H9 (cell line): ENCODE measurements around the gene PHLDA3. TPM values are rescaled to one million over a fixed set of nuclear protein-coding genes. Genes with fewer than 3 reads are reported as not detected.

ENCODE experiments used
- DNase-seq: peaks from one replicate; pipeline ENCODE4 v3.0.0-alpha.2; 2017
- H2AFZ ChIP-seq: one replicate; pipeline ENCODE4 v1.6.1; 2013; ENCODE audit warnings: mild to moderate bottlenecking, low read length, control low read depth, moderate library complexity
- H2AK5ac ChIP-seq: 2 replicates; pipeline ENCODE4 v1.6.1; 2013; ENCODE audit warnings: low read length, control low read depth, mixed read lengths; ENCODE audit not compliant: insufficient read length
- H2BK120ac ChIP-seq: one replicate; pipeline ENCODE4 v1.6.1; 2013; ENCODE audit warnings: low read depth, mild to moderate bottlenecking, low read length, control low read depth, inconsistent platforms; ENCODE audit not compliant: poor library complexity, severe bottlenecking
- H2BK12ac ChIP-seq: 2 replicates; pipeline ENCODE4 v1.6.1; 2013; ENCODE audit warnings: low read length, control low read depth, mixed read lengths, low read depth; ENCODE audit not compliant: insufficient read length
- H2BK15ac ChIP-seq: 2 replicates; pipeline ENCODE4 v1.6.1; 2013; ENCODE audit warnings: low read depth, low read length, control low read depth
- H2BK20ac ChIP-seq: one replicate; pipeline ENCODE4 v1.6.1; 2013; ENCODE audit warnings: low read depth, mild to moderate bottlenecking, low read length, control low read depth, inconsistent platforms; ENCODE audit not compliant: poor library complexity, severe bottlenecking
- H2BK5ac ChIP-seq: 2 replicates; pipeline ENCODE4 v1.6.1; 2013; ENCODE audit warnings: low read length, control low read depth, mixed read lengths; ENCODE audit not compliant: insufficient read length
- H3K14ac ChIP-seq: 2 replicates; pipeline ENCODE4 v1.6.1; 2013; ENCODE audit warnings: low read length, control low read depth; ENCODE audit not compliant: insufficient read depth
- H3K18ac ChIP-seq: 2 replicates; pipeline ENCODE4 v1.6.1; 2013; ENCODE audit warnings: low read depth, mild to moderate bottlenecking, mixed read lengths, low read length, control low read depth; ENCODE audit not compliant: insufficient read length
- H3K23ac ChIP-seq: 2 replicates; pipeline ENCODE4 v1.6.1; 2013; ENCODE audit warnings: low read length, control low read depth, mixed read lengths, low read depth; ENCODE audit not compliant: insufficient read length
- H3K23me2 ChIP-seq: 2 replicates; pipeline ENCODE4 v1.6.1; 2013; ENCODE audit warnings: low read depth, mild to moderate bottlenecking, mixed read lengths, low read length, control low read depth; ENCODE audit not compliant: insufficient read length, poor library complexity, severe bottlenecking
- H3K27ac ChIP-seq: 2 replicates; pipeline ENCODE4 v1.5.1; 2013; ENCODE audit warnings: low read length, control low read depth, mixed read lengths, low read depth; ENCODE audit not compliant: insufficient read length
- H3K27me3 ChIP-seq: 2 replicates; pipeline ENCODE4 v1.6.1; 2013; ENCODE audit warnings: low read length, control low read depth, inconsistent platforms; ENCODE audit not compliant: insufficient read depth
- H3K4ac ChIP-seq: 2 replicates; pipeline ENCODE4 v1.6.1; 2013; ENCODE audit warnings: low read depth, mild to moderate bottlenecking, control low read depth, inconsistent platforms, low read length, moderate library complexity
- H3K4me1 ChIP-seq: 2 replicates; pipeline ENCODE4 v1.6.1; 2013; ENCODE audit warnings: low read length, control low read depth, inconsistent platforms; ENCODE audit not compliant: insufficient read depth
- H3K4me2 ChIP-seq: 2 replicates; pipeline ENCODE4 v1.6.1; 2013; ENCODE audit warnings: low read length, control low read depth, mixed read lengths; ENCODE audit not compliant: insufficient read length, insufficient read depth
- H3K56ac ChIP-seq: 2 replicates; pipeline ENCODE4 v1.6.1; 2013; ENCODE audit warnings: low read depth, mild to moderate bottlenecking, mixed read lengths, low read length, control low read depth; ENCODE audit not compliant: insufficient read length
- H3K79me1 ChIP-seq: 2 replicates; pipeline ENCODE4 v1.6.1; 2013; ENCODE audit warnings: low read depth, mild to moderate bottlenecking, moderate library complexity, low read length, control low read depth, inconsistent platforms; ENCODE audit not compliant: insufficient read depth, poor library complexity, severe bottlenecking
- H3K79me2 ChIP-seq: 2 replicates; pipeline ENCODE4 v1.6.1; 2013; ENCODE audit warnings: low read length, control low read depth, inconsistent platforms; ENCODE audit not compliant: insufficient read depth
- H3K9ac ChIP-seq: 2 replicates; pipeline ENCODE4 v1.6.1; 2013; ENCODE audit warnings: low read length, control low read depth, mixed read lengths; ENCODE audit not compliant: insufficient read length; ENCODE audit errors: extremely low read depth
- H3K9me3 ChIP-seq: one replicate; pipeline ENCODE4 v1.6.1; 2013; ENCODE audit warnings: low read depth, low read length, inconsistent platforms; ENCODE audit not compliant: control insufficient read depth
- H3T11ph ChIP-seq: one replicate; pipeline ENCODE4 v1.6.1; 2013; ENCODE audit warnings: mild to moderate bottlenecking, low read length, control low read depth, inconsistent platforms
- H4K20me1 ChIP-seq: one replicate; pipeline ENCODE4 v1.6.1; 2013; ENCODE audit not compliant: control insufficient read depth, insufficient read length, insufficient read depth
- H4K5ac ChIP-seq: 2 replicates; pipeline ENCODE4 v1.6.1; 2013; ENCODE audit warnings: low read depth, mild to moderate bottlenecking, mixed read lengths, low read length, control low read depth; ENCODE audit not compliant: insufficient read length
- H4K8ac ChIP-seq: replicated peaks from 2 replicates; pipeline ENCODE4 v1.6.1; 2013; ENCODE audit warnings: low read length, control low read depth, mixed read lengths, low read depth; ENCODE audit not compliant: insufficient read length
- H4K91ac ChIP-seq: 2 replicates; pipeline ENCODE4 v1.6.1; 2013; ENCODE audit warnings: low read depth, mild to moderate bottlenecking, moderate library complexity, mixed read lengths, low read length, control low read depth; ENCODE audit not compliant: insufficient read length
- H3K27ac Mint-ChIP-seq, 3 experiments: 2 replicates in 2 of 3; 3 replicates in 1 of 3; pipeline ENCODE4 v1.8.0; 2020 to 2021; ENCODE audit warnings: mixed read lengths in 3 of 3, mild to moderate bottlenecking in 1 of 3, moderate library complexity in 1 of 3
- H3K27me3 Mint-ChIP-seq: 2 replicates; pipeline ENCODE4 v1.8.0; 2021; ENCODE audit warnings: low read depth, mild to moderate bottlenecking, moderate library complexity, mixed read lengths
- H3K36me3 Mint-ChIP-seq, 3 experiments: 2 replicates in 2 of 3; 3 replicates in 1 of 3; pipeline ENCODE4 v1.8.0; 2020 to 2021; ENCODE audit warnings: low read depth in 3 of 3, mixed read lengths in 3 of 3; ENCODE audit not compliant: insufficient read depth in 1 of 3
- H3K4me1 Mint-ChIP-seq, 2 experiments: 2 replicates each; pipeline ENCODE4 v1.8.0; 2020; ENCODE audit warnings: mixed read lengths in 2 of 2
- H3K4me3 Mint-ChIP-seq, 2 experiments: 2 replicates in 1 of 2; 3 replicates in 1 of 2; pipeline ENCODE4 v1.8.0; 2020 to 2021; ENCODE audit warnings: mild to moderate bottlenecking in 2 of 2, mixed read lengths in 2 of 2, moderate library complexity in 1 of 2
- H3K9me3 Mint-ChIP-seq, 2 experiments: 2 replicates in 1 of 2; 3 replicates in 1 of 2; pipeline ENCODE4 v1.8.0; 2020; ENCODE audit warnings: mild to moderate bottlenecking in 2 of 2, mixed read lengths in 2 of 2, moderate library complexity in 1 of 2
- CTCF ChIP-seq: fragments of 200-600 bp; sonication (generic); conservative IDR thresholded peaks from 3 replicates; pipeline ENCODE4 v1.8.0; 2021; ENCODE audit warnings: antibody characterized with exemption, mild to moderate bottlenecking
- whole genome bisulfite sequencing: extraction: QIAGEN DNeasy Blood & Tissue Kit; methylation state at CpG from one replicate; pipeline ENCODE4 v1.1.7; 2013; ENCODE audit warnings: missing lambda C conversion rate, low lambda C conversion rate, mixed read lengths; ENCODE audit not compliant: insufficient read length; ENCODE audit errors: extremely low coverage; 5-methylcytosine and 5-hydroxymethylcytosine counted together
- total RNA-seq: library from RNA; stranded (reverse); gene quantifications from 2 replicates; pipeline ENCODE4 v1.2.1, GENCODE V29; 2021

Gene PHLDA3
- total RNA-seq, 1 experiment from 2014 or later = 53.9 TPM

DNA sequence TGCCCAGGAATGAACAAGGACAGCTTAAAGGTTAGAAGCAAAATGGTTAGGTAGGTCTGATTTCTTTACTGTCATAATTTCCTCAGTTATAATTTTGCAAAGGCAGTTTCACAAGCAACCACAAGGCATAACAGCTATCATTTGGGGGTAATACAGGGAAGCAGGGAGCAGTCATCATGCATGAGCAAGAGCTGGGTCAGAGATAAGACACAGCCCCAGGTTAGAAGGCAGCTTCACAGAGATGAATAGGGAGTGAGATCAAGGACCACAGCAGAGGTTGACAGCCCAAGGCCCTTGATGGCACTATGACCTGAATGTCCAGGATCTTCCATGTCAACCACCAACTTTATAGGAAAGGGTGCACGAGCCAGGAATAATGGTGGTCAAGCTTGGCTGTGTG lies 46.9 kb upstream of the PHLDA3 start:
- H3K4me1 ChIP-seq = no peaks in the 10 kb centered on the region; the same call in 1 of the 2 replicates
- Mint-ChIP-seq H3K27me3 (peaks cover 3% of the 10 kb centered on the region; the same call in 1 of the 2 replicates), H3K4me3 (no peak overlapping the region), H3K36me3 (no peaks in the 10 kb centered on the region), H3K27ac (no peak overlapping the region), H3K9me3 (no peaks in the 10 kb centered on the region), H3K4me1 (peaks cover 19 to 20% of the 10 kb centered on the region in 2 experiments)
- no peak for DNase-seq
- no peak overlapping the region for H2AK5ac ChIP-seq
- H3K27me3 ChIP-seq = no peaks in the 10 kb centered on the region
- H2BK5ac ChIP-seq = no peak overlapping the region
- no peak overlapping the region for H3K27ac ChIP-seq
- H4K91ac ChIP-seq = no peak overlapping the region
- H3K23me2 ChIP-seq = no peaks in the 10 kb centered on the region
- no peak overlapping the region for H3K18ac ChIP-seq
- no peak overlapping the region for H2BK20ac ChIP-seq
- no peak overlapping the region for H2BK12ac ChIP-seq
- no peak overlapping the region for H4K5ac ChIP-seq
- no peak overlapping the region for H2BK15ac ChIP-seq
- H3K4ac ChIP-seq = no peak overlapping the region
- no peak overlapping the region for H3K9ac ChIP-seq
- H3T11ph ChIP-seq = no peak overlapping the region
- H3K4me2 ChIP-seq = no peak overlapping the region
- no peaks in the 10 kb centered on the region for H4K20me1 ChIP-seq
- H2BK120ac ChIP-seq = no peak overlapping the region
- no peak for TF ChIP-seq CTCF
- no peaks in the 10 kb centered on the region for H3K9me3 ChIP-seq
- WGBS = no CpG with 5 or more reads among the region's 1 CpG
- H3K56ac ChIP-seq = no peak overlapping the region
- no peak overlapping the region for H4K8ac ChIP-seq
- H2AFZ ChIP-seq = no peak overlapping the region
- no peaks in the 10 kb centered on the region for H3K79me1 ChIP-seq
- H3K23ac ChIP-seq = no peak overlapping the region
- H3K14ac ChIP-seq = no peak overlapping the region
- no peaks in the 10 kb centered on the region for H3K79me2 ChIP-seq
